K562 (cell line): ENCODE results near the gene MAP3K6. TPM values are rescaled to one million over a fixed set of nuclear protein-coding genes. Genes with fewer than 3 reads are reported as not detected.

ENCODE experiments used
- ESRRA ChIP-seq: fragments of 450-650 bp; IDR thresholded peaks from 2 replicates; pipeline ENCODE4 v1.6.1; 2014; ENCODE audit warnings: low read depth, mild to moderate bottlenecking, moderate library complexity, borderline replicate concordance
- KLF13 ChIP-seq: fragments of 450-650 bp; IDR thresholded peaks from 2 replicates; pipeline ENCODE4 v1.6.1; 2016; ENCODE audit warnings: missing genetic modification characterization, low read depth, mild to moderate bottlenecking, missing compliant biosample characterization, moderate library complexity, borderline replicate concordance
- NBN ChIP-seq: fragments of 450-650 bp; IDR thresholded peaks from 2 replicates; pipeline ENCODE4 v1.6.1; 2016; ENCODE audit warnings: low read depth, mild to moderate bottlenecking
- NFE2 ChIP-seq: IDR thresholded peaks from 2 replicates; pipeline ENCODE4 v1.6.1; 2014; ENCODE audit warnings: antibody characterized with exemption, low read depth
- RFX5 ChIP-seq: IDR thresholded peaks from 2 replicates; pipeline ENCODE4 v1.6.1; 2011; ENCODE audit warnings: low read depth, mild to moderate bottlenecking, improper control_type of control experiment, low read length
- SETDB1 ChIP-seq: IDR thresholded peaks from one replicate; pipeline ENCODE4 v1.6.1; 2012; ENCODE audit warnings: low read length, control low read depth, inconsistent platforms
- SNRNP70 ChIP-seq: fragments of 200-400 bp; formaldehyde crosslinking; optimal IDR thresholded peaks from 2 replicates; pipeline ENCODE3; 2017; ENCODE audit warnings: low read depth, low read length
- STAG1 ChIP-seq: sonication (generic); formaldehyde crosslinking; IDR thresholded peaks from 2 replicates; pipeline ENCODE4 v1.5.0; 2020; ENCODE audit warnings: missing genetic modification reagents, borderline replicate concordance
- polyA plus RNA-seq, 8 experiments: library from polyadenylated mRNA; depleted of rRNA in 4 of 8; stranded (reverse) in 5 of 8; unstranded in 3 of 8; fragments of >200 nt; fragmentation: Nextera tagmentation in 2 of 8; fragmentation: Illumina TruSeq in 1 of 8; extraction: Ambion mirVana in 2 of 8; extraction: Trizol in 1 of 8; gene quantifications; 2 replicates each; pipeline versions ENCODE4 v1.2.1 to v1.2.3, GENCODE V29; 2011 to 2014; ENCODE audit warnings: inconsistent platforms in 1 of 8, missing spikeins in 1 of 8
- total RNA-seq, 7 experiments: library from RNA; depleted of rRNA in 6 of 7; stranded (reverse); fragments of >200 nt in 6 of 7; fragmentation: Illumina TruSeq in 2 of 7; extraction: Trizol in 2 of 7; gene quantifications; 2 replicates each; pipeline versions ENCODE4 v1.2.1 to v1.2.3, GENCODE V29; 2011 to 2021; ENCODE audit warnings: low replicate concordance in 1 of 7
- TF ChIP-seq, protein P1 (sequence below): sonication (generic); formaldehyde crosslinking; IDR thresholded peaks from 2 replicates; pipeline ENCODE4 v1.8.0; 2023; ENCODE audit warnings: mild to moderate bottlenecking, missing genetic modification reagents
- TF ChIP-seq, protein P2 (sequence below): fragments of 450-650 bp; IDR thresholded peaks from 2 replicates; pipeline ENCODE4 v1.6.1; 2016; ENCODE audit warnings: low read depth, mild to moderate bottlenecking, moderate library complexity
- TF ChIP-seq, protein P3 (sequence below): fragments of 450-650 bp; conservative IDR thresholded peaks from 2 replicates; pipeline ENCODE4 v1.6.1; 2016; ENCODE audit warnings: missing genetic modification characterization, low read depth, mild to moderate bottlenecking, missing compliant biosample characterization, moderate library complexity
- TF ChIP-seq, protein P4 (sequence below), 2 experiments: fragments of 450-650 bp; IDR thresholded peaks; 2 replicates each; pipeline ENCODE4 v1.6.1; 2018; ENCODE audit warnings: mild to moderate bottlenecking in 2 of 2, low read depth in 1 of 2; ENCODE audit not compliant: partially characterized antibody in 2 of 2
- TF ChIP-seq, protein P5 (sequence below): fragments of 200-400 bp; formaldehyde crosslinking; IDR thresholded peaks from 2 replicates; pipeline ENCODE4 v1.6.1; 2017; ENCODE audit warnings: mild to moderate bottlenecking, low read depth, low read length, moderate library complexity

The MAP3K6 gene
- total and polyA plus RNA-seq, 9 of the 15 experiments (the other 6 are each of a cell fraction or from before 2014, with no cell fraction given) = 0.99 to 21.9 (median 7.0) TPM

DNA sequence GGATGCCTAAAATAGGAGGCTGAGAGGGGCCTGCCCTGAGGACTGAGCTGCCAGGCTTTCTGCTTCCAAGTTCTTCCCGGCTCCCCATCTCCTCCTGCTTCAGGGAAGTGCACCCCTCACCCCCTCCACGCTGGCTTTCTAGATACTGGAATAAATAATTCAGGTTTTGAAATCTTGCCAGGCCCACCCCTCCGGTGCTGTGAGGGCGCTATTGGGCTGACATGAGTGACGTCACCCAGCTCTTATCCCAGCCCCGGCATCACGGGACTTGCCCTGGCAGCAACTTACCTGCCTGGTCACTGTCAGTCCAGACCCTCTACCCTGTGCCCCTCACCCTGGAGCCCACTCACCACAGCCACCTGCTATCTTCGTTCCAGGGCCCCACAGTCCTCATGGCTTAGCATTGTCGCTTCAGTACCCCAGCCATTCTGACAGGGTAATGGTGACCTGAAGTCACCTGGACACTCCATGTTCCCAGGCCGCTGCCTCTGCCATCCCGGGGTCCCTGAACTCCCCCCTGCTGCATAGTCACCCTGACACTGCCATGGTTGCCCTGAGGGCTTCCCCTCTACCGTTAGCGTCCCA lies 24.8 kb upstream of the MAP3K6 start (continued):
- TF ChIP-seq, protein P1, sequence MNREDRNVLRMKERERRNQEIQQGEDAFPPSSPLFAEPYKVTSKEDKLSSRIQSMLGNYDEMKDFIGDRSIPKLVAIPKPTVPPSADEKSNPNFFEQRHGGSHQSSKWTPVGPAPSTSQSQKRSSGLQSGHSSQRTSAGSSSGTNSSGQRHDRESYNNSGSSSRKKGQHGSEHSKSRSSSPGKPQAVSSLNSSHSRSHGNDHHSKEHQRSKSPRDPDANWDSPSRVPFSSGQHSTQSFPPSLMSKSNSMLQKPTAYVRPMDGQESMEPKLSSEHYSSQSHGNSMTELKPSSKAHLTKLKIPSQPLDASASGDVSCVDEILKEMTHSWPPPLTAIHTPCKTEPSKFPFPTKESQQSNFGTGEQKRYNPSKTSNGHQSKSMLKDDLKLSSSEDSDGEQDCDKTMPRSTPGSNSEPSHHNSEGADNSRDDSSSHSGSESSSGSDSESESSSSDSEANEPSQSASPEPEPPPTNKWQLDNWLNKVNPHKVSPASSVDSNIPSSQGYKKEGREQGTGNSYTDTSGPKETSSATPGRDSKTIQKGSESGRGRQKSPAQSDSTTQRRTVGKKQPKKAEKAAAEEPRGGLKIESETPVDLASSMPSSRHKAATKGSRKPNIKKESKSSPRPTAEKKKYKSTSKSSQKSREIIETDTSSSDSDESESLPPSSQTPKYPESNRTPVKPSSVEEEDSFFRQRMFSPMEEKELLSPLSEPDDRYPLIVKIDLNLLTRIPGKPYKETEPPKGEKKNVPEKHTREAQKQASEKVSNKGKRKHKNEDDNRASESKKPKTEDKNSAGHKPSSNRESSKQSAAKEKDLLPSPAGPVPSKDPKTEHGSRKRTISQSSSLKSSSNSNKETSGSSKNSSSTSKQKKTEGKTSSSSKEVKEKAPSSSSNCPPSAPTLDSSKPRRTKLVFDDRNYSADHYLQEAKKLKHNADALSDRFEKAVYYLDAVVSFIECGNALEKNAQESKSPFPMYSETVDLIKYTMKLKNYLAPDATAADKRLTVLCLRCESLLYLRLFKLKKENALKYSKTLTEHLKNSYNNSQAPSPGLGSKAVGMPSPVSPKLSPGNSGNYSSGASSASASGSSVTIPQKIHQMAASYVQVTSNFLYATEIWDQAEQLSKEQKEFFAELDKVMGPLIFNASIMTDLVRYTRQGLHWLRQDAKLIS = no peak
- TF ChIP-seq, protein P2, sequence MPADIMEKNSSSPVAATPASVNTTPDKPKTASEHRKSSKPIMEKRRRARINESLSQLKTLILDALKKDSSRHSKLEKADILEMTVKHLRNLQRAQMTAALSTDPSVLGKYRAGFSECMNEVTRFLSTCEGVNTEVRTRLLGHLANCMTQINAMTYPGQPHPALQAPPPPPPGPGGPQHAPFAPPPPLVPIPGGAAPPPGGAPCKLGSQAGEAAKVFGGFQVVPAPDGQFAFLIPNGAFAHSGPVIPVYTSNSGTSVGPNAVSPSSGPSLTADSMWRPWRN = no peak
- no peak for TF ChIP-seq ESRRA
- no peak for TF ChIP-seq NFE2
- TF ChIP-seq, protein P3, sequence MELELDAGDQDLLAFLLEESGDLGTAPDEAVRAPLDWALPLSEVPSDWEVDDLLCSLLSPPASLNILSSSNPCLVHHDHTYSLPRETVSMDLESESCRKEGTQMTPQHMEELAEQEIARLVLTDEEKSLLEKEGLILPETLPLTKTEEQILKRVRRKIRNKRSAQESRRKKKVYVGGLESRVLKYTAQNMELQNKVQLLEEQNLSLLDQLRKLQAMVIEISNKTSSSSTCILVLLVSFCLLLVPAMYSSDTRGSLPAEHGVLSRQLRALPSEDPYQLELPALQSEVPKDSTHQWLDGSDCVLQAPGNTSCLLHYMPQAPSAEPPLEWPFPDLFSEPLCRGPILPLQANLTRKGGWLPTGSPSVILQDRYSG (tag) = no peak
- no peak for TF ChIP-seq KLF13 (tag)
- TF ChIP-seq, protein P4, sequence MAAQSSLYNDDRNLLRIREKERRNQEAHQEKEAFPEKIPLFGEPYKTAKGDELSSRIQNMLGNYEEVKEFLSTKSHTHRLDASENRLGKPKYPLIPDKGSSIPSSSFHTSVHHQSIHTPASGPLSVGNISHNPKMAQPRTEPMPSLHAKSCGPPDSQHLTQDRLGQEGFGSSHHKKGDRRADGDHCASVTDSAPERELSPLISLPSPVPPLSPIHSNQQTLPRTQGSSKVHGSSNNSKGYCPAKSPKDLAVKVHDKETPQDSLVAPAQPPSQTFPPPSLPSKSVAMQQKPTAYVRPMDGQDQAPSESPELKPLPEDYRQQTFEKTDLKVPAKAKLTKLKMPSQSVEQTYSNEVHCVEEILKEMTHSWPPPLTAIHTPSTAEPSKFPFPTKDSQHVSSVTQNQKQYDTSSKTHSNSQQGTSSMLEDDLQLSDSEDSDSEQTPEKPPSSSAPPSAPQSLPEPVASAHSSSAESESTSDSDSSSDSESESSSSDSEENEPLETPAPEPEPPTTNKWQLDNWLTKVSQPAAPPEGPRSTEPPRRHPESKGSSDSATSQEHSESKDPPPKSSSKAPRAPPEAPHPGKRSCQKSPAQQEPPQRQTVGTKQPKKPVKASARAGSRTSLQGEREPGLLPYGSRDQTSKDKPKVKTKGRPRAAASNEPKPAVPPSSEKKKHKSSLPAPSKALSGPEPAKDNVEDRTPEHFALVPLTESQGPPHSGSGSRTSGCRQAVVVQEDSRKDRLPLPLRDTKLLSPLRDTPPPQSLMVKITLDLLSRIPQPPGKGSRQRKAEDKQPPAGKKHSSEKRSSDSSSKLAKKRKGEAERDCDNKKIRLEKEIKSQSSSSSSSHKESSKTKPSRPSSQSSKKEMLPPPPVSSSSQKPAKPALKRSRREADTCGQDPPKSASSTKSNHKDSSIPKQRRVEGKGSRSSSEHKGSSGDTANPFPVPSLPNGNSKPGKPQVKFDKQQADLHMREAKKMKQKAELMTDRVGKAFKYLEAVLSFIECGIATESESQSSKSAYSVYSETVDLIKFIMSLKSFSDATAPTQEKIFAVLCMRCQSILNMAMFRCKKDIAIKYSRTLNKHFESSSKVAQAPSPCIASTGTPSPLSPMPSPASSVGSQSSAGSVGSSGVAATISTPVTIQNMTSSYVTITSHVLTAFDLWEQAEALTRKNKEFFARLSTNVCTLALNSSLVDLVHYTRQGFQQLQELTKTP (IDR thresholded peaks at IDR 0.05; ENCODE audit: low read depth in 1 of 2, partially characterized antibody in 2 of 2) = no peak
- TF ChIP-seq SNRNP70 = no peak
- TF ChIP-seq, protein P5, sequence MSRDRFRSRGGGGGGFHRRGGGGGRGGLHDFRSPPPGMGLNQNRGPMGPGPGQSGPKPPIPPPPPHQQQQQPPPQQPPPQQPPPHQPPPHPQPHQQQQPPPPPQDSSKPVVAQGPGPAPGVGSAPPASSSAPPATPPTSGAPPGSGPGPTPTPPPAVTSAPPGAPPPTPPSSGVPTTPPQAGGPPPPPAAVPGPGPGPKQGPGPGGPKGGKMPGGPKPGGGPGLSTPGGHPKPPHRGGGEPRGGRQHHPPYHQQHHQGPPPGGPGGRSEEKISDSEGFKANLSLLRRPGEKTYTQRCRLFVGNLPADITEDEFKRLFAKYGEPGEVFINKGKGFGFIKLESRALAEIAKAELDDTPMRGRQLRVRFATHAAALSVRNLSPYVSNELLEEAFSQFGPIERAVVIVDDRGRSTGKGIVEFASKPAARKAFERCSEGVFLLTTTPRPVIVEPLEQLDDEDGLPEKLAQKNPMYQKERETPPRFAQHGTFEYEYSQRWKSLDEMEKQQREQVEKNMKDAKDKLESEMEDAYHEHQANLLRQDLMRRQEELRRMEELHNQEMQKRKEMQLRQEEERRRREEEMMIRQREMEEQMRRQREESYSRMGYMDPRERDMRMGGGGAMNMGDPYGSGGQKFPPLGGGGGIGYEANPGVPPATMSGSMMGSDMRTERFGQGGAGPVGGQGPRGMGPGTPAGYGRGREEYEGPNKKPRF = no peak
- TF ChIP-seq STAG1 (CRISPR knock-in tag) = no peak
- TF ChIP-seq RFX5 = no peak
- no peak for TF ChIP-seq SETDB1
- no peak for TF ChIP-seq NBN
